Lung (tissue), 12 donors: Measurements from ENCODE around the gene NR2F1. TPM values are rescaled to one million over a fixed set of nuclear protein-coding genes. Genes with fewer than 3 reads are reported as not detected.

Source experiments
- ATAC-seq: fragments of 200-7000 bp; cut with Tn5 transposase; one replicate; pipeline ENCODE4 v1.9.1; 2020; ENCODE audit warnings: moderate number of reproducible peaks; ENCODE audit not compliant: insufficient read depth, low FRiP score
- DNase-seq, 3 donors: peaks; one replicate each; pipeline ENCODE4 v3.0.0-alpha.2; 2013 to 2017
- H3K27ac ChIP-seq, 2 donors: one replicate each; pipeline ENCODE4 v1.5.1; 2013; ENCODE audit warnings: mild to moderate bottlenecking in 2 of 2, moderate library complexity in 2 of 2, control low read depth in 1 of 2, inconsistent platforms in 1 of 2, low read depth in 1 of 2, low read length in 1 of 2
- H3K27me3 ChIP-seq, 3 donors: one replicate each; pipeline ENCODE4 v1.5.1; 2013; ENCODE audit warnings: low read length in 2 of 3; ENCODE audit not compliant: control insufficient read depth in 3 of 3, insufficient read depth in 3 of 3
- H3K36me3 ChIP-seq, 4 donors: one replicate each; pipeline ENCODE4 v1.5.1; 2013; ENCODE audit warnings: low read length in 4 of 4, mild to moderate bottlenecking in 1 of 4, moderate library complexity in 1 of 4; ENCODE audit not compliant: control insufficient read depth in 4 of 4, insufficient read depth in 4 of 4
- H3K4me1 ChIP-seq, 5 donors: one replicate each; pipeline ENCODE4 v1.5.1; 2013; ENCODE audit warnings: low read length in 5 of 5, mild to moderate bottlenecking in 2 of 5, moderate library complexity in 1 of 5; ENCODE audit not compliant: control insufficient read depth in 5 of 5, insufficient read depth in 5 of 5
- H3K4me3 ChIP-seq: one replicate; pipeline ENCODE4 v1.5.1; 2013; ENCODE audit warnings: mild to moderate bottlenecking, control low read depth, moderate library complexity
- H3K9ac ChIP-seq, 2 donors: one replicate each; pipeline ENCODE4 v1.5.1; 2013; ENCODE audit warnings: low read length in 2 of 2, control low read depth in 1 of 2; ENCODE audit not compliant: insufficient read depth in 1 of 2
- H3K9me3 ChIP-seq, 4 donors: one replicate each; pipeline ENCODE4 v1.5.1; 2013; ENCODE audit warnings: low read length in 3 of 4, mild to moderate bottlenecking in 1 of 4, moderate library complexity in 1 of 4; ENCODE audit not compliant: control insufficient read depth in 4 of 4, insufficient read depth in 3 of 4
- WGBS, 2 donors: extraction: QIAGEN DNeasy Blood & Tissue Kit; methylation state at CpG; one replicate each; pipeline ENCODE4 v1.1.7; 2013; 5-methylcytosine and 5-hydroxymethylcytosine counted together
- polyA plus RNA-seq, 2 donors: library from polyadenylated mRNA; stranded (reverse); fragments of 200-250 nt; gene quantifications; one replicate each; pipeline ENCODE4 v1.2.1, GENCODE V29; 2013
- total RNA-seq, 2 donors: library from RNA; depleted of rRNA in 1 of 2; stranded (reverse); fragments of >200 nt in 1 of 2; gene quantifications; one replicate each; pipeline ENCODE4 v1.2.1, GENCODE V29; 2014 to 2021
- TF ChIP-seq, protein P1 (sequence below): IDR thresholded peaks from 2 replicates; pipeline ENCODE4 v1.5.1; 2012; ENCODE audit warnings: mild to moderate bottlenecking; ENCODE audit errors: control extremely low read depth, extremely low read depth
- donor health status: control.
- donor health status: control.
- donor health status: Bipolar disorder and iron deficiency.
- donor health status: healthy.
- donor health status: DM: yes; HTN: yes; CAD: no.

The NR2F1 gene
- total and polyA plus RNA-seq, 4 donors = 15.2 to 104 (median 58.3) TPM

DNA sequence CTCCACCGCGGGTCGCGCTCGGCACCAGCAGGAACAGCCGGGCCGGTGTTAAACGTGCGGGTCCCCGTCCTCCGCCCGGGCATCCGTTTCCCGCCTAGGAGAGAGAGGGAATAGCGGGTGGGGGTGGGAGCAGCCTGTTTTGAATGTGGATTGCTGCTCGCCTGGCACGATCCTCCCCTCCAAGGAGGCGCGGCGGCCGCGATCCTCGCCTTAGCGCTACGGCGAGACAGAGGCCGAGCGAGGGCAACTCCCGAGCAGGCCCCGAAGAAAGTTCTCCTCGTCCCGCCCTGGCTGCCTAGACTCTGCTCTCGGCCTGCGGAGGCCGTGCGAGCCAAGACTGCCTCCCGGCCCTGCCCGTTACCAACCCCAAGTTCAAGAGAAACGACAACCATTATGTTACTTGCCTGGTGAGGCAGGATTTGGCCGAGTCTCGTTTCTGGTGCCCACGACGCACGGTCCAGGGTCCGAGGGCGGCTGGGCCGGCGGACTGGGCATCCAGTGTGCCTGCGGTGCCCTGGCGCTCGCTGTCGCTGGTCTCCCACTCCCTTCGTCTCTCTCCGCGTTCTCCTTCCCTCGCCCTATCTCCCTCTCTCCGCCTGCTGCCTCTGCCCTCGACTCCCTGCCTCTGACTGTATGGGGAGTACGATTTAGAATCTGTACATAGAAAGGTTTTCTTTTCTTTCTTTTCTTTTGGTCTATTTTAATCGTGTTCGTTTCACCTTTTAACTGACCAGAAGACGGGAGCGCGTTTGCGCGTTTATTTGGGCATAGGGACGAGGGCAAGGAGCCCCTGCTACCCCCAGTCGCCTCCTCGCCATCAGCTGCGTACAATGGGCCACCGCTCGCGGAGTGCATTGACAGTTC lies 2.7 kb upstream of the NR2F1 start:
- TF ChIP-seq, protein P1, sequence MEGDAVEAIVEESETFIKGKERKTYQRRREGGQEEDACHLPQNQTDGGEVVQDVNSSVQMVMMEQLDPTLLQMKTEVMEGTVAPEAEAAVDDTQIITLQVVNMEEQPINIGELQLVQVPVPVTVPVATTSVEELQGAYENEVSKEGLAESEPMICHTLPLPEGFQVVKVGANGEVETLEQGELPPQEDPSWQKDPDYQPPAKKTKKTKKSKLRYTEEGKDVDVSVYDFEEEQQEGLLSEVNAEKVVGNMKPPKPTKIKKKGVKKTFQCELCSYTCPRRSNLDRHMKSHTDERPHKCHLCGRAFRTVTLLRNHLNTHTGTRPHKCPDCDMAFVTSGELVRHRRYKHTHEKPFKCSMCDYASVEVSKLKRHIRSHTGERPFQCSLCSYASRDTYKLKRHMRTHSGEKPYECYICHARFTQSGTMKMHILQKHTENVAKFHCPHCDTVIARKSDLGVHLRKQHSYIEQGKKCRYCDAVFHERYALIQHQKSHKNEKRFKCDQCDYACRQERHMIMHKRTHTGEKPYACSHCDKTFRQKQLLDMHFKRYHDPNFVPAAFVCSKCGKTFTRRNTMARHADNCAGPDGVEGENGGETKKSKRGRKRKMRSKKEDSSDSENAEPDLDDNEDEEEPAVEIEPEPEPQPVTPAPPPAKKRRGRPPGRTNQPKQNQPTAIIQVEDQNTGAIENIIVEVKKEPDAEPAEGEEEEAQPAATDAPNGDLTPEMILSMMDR = no peak
- DNase-seq = peak; percentile 67 to 70 (median 69)
- peaks cover 0 to 51% (median 0%) of the 10 kb centered on the region in 3 donors for H3K27me3 ChIP-seq
- H3K9ac ChIP-seq = peak overlapping the region; percentile 91 to 98
- H3K9me3 ChIP-seq = no peaks in the 10 kb centered on the region
- no peak for ATAC-seq
- H3K4me1 ChIP-seq = peaks cover 0 to 36% (median 18%) of the 10 kb centered on the region in 5 donors
- peak overlapping the region; percentile 50 for H3K4me3 ChIP-seq
- peaks cover 0 to 17% (median 1%) of the 10 kb centered on the region in 4 donors for H3K36me3 ChIP-seq
- peak overlapping the region in 1 of 2 donors; percentile 92 for H3K27ac ChIP-seq
- 3 to 4% methylated on average over 63 to 73 of the region's 73 CpGs for WGBS, 2 donors

DNA sequence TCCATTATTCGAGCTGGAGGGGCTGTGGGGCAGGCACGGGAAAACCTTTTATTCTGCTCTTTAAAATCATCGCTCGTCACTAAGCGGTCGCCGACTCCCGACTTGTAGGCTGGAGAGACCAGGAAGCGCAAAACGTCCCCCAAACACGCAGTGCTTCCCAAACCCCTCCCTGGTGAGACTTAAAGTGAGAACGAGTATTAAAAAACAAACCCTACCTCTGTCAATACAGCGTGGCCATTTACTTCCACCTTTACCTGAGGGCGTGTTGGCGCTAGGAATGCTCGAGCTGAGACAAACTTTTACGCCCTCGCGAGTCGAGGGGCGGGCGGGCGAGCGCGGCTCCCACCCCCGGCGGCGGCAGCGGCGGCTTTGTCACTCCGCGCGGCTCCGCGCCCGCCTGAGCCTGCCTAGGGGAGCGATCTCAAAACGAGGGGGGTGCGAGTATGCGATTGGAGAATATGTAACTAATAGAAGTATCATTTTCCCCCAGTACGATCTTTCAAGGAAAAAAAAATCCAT lies 2.0 kb upstream of the NR2F1 start, which contains the start of gene NR2F1-AS1:
TSS of gene NR2F1-AS1 (minus strand) at position 293 of the 519 bp plus-strand sequence.
- DNase-seq (peak in 1 of 3 donors; percentile 75), ATAC-seq (peak; percentile 3)
- H3K36me3 ChIP-seq = peaks cover 0 to 23% (median 1%) of the 10 kb centered on the region in 4 donors
- TF ChIP-seq, protein P1 = no peak
- H3K4me1 ChIP-seq = peaks cover 0 to 29% (median 19%) of the 10 kb centered on the region in 5 donors
- peak within 1 kb of the TSS; percentile 91 to 98 for H3K9ac ChIP-seq
- peaks cover 0 to 49% (median 0%) of the 10 kb centered on the region in 3 donors for H3K27me3 ChIP-seq
- peak within 1 kb of the TSS in 1 of 2 donors; percentile 92 for H3K27ac ChIP-seq
- H3K9me3 ChIP-seq = no peaks in the 10 kb centered on the region
- peak within 1 kb of the TSS; percentile 50 for H3K4me3 ChIP-seq
- WGBS, 2 donors = 1 to 2% methylated on average over 41 of the region's 41 CpGs

DNA sequence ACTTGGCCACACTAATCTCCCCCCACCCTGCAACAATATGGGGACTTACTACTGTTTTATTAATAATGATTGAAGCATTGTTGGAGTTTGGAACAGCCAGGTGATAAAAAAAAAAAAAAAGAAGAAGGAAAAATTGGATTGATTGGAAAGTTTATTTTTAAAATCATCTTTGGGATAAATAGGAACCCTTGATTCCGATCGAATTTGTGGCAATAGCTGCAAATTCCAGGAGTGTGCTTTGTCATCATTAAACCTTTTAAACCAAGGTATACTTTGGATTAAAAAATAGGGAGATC lies 907 bp upstream of the NR2F1 start:
- Histone ChIP-seq H3K9ac (peak overlapping the region in 1 of 2 donors; percentile 77), H3K4me3 (no peak overlapping the region), H3K4me1 (peaks cover 0 to 19% (median 11%) of the 10 kb centered on the region in 5 donors), H3K27ac (peak overlapping the region in 1 of 2 donors; percentile 43), H3K36me3 (peaks cover 0 to 28% (median 2%) of the 10 kb centered on the region in 4 donors), H3K27me3 (peaks cover 0 to 42% (median 0%) of the 10 kb centered on the region in 3 donors), H3K9me3 (no peaks in the 10 kb centered on the region)
- TF ChIP-seq, protein P1 = no peak
- ATAC-seq (no peak), DNase-seq (no peak)
- 1 to 2% methylated on average over 2 of the region's 2 CpGs for WGBS, 2 donors
